Measurements from ENCODE around the gene CTTNBP2.

- TF ChIP-seq POLR2A (IDR thresholded peaks at IDR 0.05; ENCODE audit: low read depth, low read length) (no peak), POLR2AphosphoS5 (IDR thresholded peaks at IDR 0.05; ENCODE audit: low read depth, low read length) (no peak), TAF1 (IDR thresholded peaks at IDR 0.05; ENCODE audit: low read depth, low read length) (no peak), POU2F2 (IDR thresholded peaks at IDR 0.05; ENCODE audit: low read depth, low read length) (no peak), SPI1 (IDR thresholded peaks at IDR 0.05; ENCODE audit: low read depth, low read length) (no peak)
Measured at GRCh38 chr7:117882594-117882993, 9.4 kb upstream of the CTTNBP2 start.

Data from GM12891 (cell line).